DMS153 (cell line): ENCODE results near the gene AUP1.

Source experiments
- DNase-seq: peaks from one replicate; lab custom pipeline; 2025; lab: John Stamatoyannopoulos, UW

Gene AUP1

GRCh38 chr2:74556831-74557370, 27.4 kb upstream of the AUP1 start:
- DNase-seq = no peak

- no peak for DNase-seq
These were observed 26.7 kb upstream of the AUP1 start for GRCh38 chr2:74556159-74556558.

DNA sequence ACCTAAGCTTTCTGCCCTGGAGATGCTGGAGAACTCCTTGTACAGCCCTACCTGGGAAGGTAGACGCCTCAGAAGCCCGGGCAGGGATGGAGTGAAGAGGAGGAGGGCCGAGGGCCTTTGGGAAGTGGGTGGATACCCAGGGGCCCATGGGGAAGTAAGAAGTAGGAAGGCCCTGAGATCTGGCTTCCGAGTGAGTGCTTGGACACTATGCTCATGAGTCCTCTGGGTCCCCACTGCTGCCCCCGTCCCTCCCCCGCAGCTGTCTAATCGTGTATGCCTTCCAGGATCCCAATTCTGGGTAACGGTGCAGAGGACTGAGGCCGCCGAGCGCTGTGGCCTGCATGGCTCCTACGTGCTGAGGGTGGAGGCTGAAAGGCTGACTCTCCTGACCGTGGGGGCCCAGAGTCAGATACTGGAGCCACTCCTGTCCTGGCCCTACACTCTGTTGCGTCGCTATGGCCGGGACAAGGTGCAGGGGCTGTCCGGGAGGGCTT, 26.2 kb upstream of the AUP1 start:
- no peak for DNase-seq

DNA sequence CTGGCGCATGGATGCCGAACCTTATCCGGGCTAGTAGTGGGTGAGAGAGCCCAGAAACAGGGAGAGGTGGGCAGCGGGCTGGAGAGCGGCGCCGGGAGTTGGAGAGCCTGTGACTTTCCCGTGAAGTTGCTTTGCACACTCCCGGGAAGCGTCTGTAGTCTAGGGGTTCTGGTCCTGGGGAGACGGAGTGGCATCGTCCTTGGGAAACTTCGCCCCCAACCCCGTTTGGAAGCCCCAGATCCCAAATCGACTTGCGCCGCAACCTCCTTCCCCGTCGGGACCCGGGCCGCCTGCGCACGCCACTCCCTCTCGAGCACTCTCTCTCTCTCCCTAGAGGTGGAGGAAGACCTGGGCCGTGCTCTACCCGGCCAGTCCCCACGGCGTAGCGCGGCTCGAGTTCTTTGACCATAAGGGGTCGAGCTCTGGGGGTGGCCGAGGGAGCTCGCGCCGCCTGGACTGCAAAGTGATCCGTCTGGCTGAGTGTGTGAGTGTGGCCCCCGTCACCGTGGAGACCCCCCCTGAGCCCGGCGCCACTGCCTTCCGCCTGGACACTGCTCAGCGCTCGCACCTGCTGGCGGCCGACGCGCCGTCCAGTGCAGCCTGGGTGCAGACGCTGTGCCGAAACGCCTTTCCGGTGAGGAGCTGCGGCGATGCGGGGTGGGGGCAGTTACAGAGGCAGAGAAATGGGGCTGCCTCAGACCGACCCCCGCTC, 25.5 kb upstream of the AUP1 start:
- no peak for DNase-seq

DNA sequence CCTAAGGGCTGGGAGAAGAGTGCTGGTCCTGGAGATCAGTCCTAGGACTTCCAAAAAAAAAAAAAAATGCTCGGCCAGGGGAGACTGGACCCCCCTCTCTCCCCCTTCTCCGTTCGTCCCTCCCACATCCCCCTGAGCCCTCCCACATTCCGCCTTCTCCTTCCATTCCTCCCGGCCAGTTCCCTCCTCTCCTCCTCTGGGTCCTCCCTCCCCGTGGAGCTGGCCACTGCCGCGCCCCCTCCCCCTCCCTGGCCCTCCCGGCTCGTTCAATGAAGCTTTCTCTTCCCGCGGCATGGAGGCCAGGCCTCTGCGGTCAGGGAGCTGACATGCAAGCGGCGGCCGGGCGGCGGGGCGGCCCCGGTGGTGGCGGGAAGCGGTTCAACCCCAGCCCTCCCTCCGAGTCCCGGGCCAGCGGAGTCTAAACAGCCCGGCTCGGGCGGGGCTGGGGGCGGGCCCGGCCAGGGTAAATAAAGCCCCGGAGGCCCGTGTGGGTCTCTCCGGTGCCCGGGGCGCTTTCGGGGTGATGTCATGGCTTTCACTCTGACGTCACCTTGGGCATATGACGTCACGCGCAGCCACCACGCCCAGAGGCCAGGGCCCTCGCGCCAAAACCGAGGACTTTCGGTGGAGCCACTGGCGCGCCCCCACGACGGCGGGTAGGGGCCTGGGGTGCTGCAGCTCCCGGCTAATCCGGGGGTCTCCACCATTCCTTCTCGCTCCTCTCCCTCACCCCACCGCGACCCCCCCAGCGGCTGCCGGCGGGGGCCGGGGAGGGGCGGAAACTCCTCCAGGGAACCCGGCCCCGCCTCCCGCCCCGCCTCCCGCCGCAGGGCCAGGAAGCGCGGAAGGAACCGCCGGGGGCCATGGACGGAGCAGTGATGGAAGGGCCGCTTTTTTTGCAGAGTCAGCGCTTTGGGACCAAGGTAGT, 24.6 kb upstream of the AUP1 start, which contains the start of the genes DOK1 and LOXL3:
Gene DOK1, plus strand, starts transcription at position 829 of the 928 bp plus-strand sequence. Its CDS starts 35 bp downstream, at position 864.
Gene LOXL3, minus strand, starts transcription at position 51 of the 928 bp plus-strand sequence. CDS start 1,308 bp downstream, outside the sequence.
- DNase-seq = peak; percentile 53

- no peak for DNase-seq
These were observed 23.7 kb upstream of the AUP1 start for GRCh38 chr2:74552914-74553811.

GRCh38 chr2:74551942-74552913, 22.7 kb upstream of the AUP1 start:
- no peak for DNase-seq

DNA sequence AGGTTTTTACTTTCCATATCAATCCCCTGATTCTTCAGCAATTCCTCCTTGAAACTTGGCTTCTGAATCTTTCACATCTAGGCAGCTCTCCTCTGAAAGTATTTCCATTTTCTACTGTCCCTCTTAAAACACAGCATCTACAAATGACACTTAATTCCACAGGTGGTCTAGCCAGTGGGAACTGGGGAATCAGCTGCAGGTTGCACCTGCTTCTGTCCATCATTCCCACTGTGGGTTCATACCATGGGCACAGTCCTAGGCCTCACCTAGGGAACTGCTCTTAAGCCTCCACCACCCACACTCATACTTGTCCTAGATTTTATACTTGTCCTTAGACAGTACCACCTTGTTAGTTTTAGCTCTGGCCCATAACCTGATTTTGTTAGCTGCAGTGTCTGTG, 22.0 kb upstream of the AUP1 start:
- DNase-seq = no peak

- no peak for DNase-seq
These were observed 20.7 kb upstream of the AUP1 start for GRCh38 chr2:74550231-74550630.

GRCh38 chr2:74548900-74549826, 19.7 kb upstream of the AUP1 start:
- no peak for DNase-seq

- DNase-seq = no peak
These were observed 18.9 kb upstream of the AUP1 start for GRCh38 chr2:74548285-74548899.

DNA sequence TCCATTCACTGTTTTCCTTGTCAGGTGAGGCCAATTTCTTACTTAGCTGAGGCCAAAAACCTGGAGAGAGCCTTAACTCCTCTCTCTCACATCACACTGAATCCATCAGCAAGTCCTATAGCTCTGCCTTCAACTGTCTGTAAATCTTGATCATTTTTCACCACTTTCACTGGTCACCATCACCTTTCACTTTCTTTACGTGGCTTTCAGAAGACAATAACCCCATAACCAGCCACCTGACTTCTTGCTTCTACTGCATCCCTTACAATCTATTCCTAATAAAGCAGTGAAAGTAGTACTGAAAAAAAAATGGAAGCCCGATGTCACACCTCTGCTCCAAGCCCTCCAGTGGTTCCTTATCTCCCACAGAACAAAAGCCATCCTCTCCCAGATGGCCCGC, 16.5 kb upstream of the AUP1 start:
- DNase-seq = no peak

DNA sequence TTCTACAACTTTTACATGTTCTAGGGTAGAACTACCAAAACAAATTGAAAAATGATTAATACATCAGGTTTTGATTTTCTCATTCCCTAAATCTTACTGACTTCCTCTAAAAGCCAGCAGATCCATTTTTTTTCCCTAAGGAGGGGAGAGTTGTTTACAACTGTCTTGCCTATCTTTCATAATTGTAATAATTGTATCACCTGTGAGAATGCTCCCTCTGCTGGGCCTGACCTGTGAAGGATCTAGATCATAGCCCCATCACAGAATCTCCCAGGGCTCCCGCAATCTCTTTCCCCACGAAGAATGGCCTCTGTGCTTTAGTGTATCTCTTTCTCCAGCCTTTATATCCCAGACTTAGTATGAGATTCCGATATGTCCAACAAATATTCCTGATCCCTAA, 15.1 kb upstream of the AUP1 start:
- DNase-seq = no peak

DNA sequence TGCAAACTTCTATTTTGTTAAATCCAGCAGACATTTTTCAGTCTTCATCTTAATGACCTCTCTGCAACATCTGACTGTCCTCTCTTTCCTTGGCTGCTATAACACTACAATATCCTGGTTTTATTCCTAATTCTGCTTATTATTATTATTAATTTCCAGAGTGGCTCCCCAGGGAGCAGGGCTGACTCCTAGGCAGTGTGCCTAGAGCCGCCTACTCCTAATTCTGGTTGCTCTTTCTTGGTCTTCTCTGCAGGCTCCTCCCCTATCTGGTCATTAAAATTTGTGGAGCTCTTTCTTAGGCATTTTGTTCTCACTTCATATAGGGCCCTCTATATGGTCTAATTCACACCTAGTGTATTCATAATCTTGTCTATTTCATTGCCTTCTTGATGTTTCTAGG, 13.5 kb upstream of the AUP1 start:
- no peak for DNase-seq

- no peak for DNase-seq
These were observed 10.8 kb upstream of the AUP1 start for GRCh38 chr2:74540291-74540690.

- DNase-seq = no peak
These were observed 9.4 kb upstream of the AUP1 start for GRCh38 chr2:74538881-74539339.

DNA sequence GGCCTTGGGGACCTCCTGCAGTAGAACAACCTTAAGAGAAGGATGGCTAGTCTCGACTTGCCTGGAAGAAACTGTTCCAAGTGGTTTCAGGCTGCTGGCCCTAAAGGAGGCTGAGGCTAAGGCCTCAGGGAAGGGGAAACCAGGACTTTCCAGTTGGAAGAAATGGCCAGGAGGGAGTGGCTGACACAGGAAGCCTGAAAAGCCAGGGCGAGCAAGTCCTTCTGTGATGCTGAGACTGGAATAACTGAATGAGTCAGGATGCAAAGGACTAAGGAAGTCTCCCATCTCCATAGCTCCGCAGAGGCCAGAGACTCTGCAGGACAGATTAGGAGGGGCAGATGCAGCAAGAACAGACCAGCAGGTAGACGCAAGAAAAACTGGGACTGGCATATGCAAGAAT, 7.6 kb upstream of the AUP1 start:
- DNase-seq = no peak

GRCh38 chr2:74536166-74536950, 6.9 kb upstream of the AUP1 start:
- no peak for DNase-seq
